Suprapubic skin (tissue), 4 donors: ENCODE data around the gene SKI. TPM values are rescaled to one million over a fixed set of nuclear protein-coding genes. Genes with fewer than 3 reads are reported as not detected.
"Not testable (repeated sequence)": the region's sequence is repeated elsewhere in the genome, so short reads cannot be mapped to it uniquely, and the experiment has no call there.

Experiments
- DNase-seq, 2 donors: peaks; one replicate each; pipeline ENCODE4 v3.0.0-alpha.2; 2019; ENCODE audit warnings: low spot score in 2 of 2
- H3K27ac ChIP-seq: fragments of 200-600 bp; sonication (generic); one replicate; pipeline ENCODE4 v1.5.1; 2019
- H3K27me3 ChIP-seq: fragments of 200-600 bp; sonication (generic); one replicate; pipeline ENCODE4 v1.5.1; 2019
- H3K36me3 ChIP-seq: fragments of 200-600 bp; sonication (generic); one replicate; pipeline ENCODE4 v1.5.1; 2019
- H3K4me1 ChIP-seq: fragments of 200-600 bp; sonication (generic); one replicate; pipeline ENCODE4 v1.5.1; 2019
- H3K4me3 ChIP-seq: fragments of 200-600 bp; sonication (generic); one replicate; pipeline ENCODE4 v1.5.1; 2019; ENCODE audit warnings: mild to moderate bottlenecking
- H3K9me3 ChIP-seq: fragments of 200-600 bp; sonication (generic); one replicate; pipeline ENCODE4 v1.5.1; 2019
- CTCF ChIP-seq, 2 donors: fragments of 200-600 bp in 1 of 2; fragments of 450-650 bp in 1 of 2; sonication (generic) in 1 of 2; IDR thresholded peaks; one replicate each; pipeline ENCODE4 v1.5.1; 2016 to 2019; ENCODE audit warnings: antibody characterized with exemption in 2 of 2, mild to moderate bottlenecking in 1 of 2, moderate library complexity in 1 of 2
- EP300 ChIP-seq: sonication (generic); formaldehyde crosslinking; IDR thresholded peaks from one replicate; pipeline ENCODE4 v1.6.1; 2017; ENCODE audit warnings: antibody characterized with exemption
- POLR2A ChIP-seq, 2 donors: fragments of 450-650 bp; IDR thresholded peaks; one replicate each; pipeline ENCODE4 v1.6.1; 2017; ENCODE audit warnings: antibody characterized with exemption in 2 of 2, mild to moderate bottlenecking in 2 of 2, moderate library complexity in 2 of 2
- POLR2AphosphoS5 ChIP-seq, 3 donors: sonication (generic); formaldehyde crosslinking; IDR thresholded peaks; one replicate each; pipeline ENCODE4 v1.6.1; 2017; ENCODE audit warnings: antibody characterized with exemption in 3 of 3
- WGBS: methylation state at CpG from one replicate; pipeline ENCODE4 v1.1.5; 2018; 5-methylcytosine and 5-hydroxymethylcytosine counted together
- total RNA-seq, 4 donors: library from RNA; depleted of rRNA; stranded (reverse); fragments of >200 nt; gene quantifications; one replicate each; pipeline ENCODE4 v1.1.0, GENCODE V29; 2016

SKI gene
- total RNA-seq, 4 donors from 2014 or later = 51.8 to 91.2 (median 68.1) TPM

GRCh38 chr1:2239384-2239985, 11.4 kb downstream of the SKI start:
- Histone ChIP-seq H3K4me1 (peaks cover 97% of the 10 kb centered on the region), H3K36me3 (no peaks in the 10 kb centered on the region), H3K9me3 (no peaks in the 10 kb centered on the region), H3K27me3 (no peaks in the 10 kb centered on the region), H3K27ac (peak overlapping the region; percentile 36), H3K4me3 (no peak overlapping the region)
- DNase-seq = peak in 1 of 2 donors; percentile 65
- WGBS = 42% methylated on average over 14 of the region's 30 CpGs
- TF ChIP-seq CTCF (IDR thresholded peaks at IDR 0.05) = no peak
- no peak for TF ChIP-seq EP300
- TF ChIP-seq POLR2AphosphoS5 (IDR thresholded peaks at IDR 0.05) = no peak
- no peak for TF ChIP-seq POLR2A (IDR thresholded peaks at IDR 0.05)

DNA sequence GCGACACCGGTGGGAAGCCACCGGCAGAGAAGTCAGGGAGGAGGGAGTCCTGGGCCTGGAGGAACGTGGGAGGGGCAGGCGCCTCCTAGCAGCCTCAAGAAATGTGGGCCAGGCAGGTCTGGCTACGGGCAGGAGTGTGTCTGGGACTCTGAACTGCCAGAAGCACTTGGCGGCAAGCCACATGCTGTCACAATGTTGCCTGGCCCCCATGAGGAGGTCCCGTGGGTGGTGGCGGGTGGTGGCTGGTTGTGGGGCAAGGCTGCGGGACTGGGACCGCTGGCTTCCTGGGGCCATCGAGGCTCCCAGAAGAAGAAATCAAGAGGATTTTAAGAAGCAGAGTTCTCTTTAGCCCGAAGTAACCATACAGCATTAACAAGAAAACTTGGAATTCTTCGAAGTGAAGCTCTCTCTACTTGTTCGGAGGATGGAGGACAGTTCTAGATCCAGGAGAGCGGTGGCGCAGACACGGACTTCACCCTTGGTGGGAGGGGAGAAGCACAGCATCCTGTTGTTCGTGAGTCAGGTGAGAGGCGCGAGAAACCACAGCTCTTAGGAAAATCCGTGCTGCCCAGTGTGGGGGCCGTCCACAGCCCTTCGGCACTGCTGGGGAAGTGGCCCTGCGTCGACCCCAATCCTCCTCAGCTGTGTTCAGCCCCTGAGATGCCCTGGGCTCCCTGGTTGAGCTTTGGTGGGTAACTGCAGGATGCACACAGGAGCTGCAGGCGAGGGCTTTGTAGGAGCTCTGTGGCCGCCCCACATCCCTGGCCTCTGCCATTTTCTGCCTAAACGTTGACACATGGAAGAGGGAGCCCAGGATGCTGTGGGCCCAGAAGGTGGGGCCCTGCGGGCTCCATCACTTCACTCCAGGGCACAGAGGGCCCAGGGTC, 12.4 kb downstream of the SKI start:
- peak in 1 of 2 donors; percentile 89 for DNase-seq
- no peak overlapping the region for H3K4me3 ChIP-seq
- 55% methylated on average over 26 of the region's 30 CpGs for WGBS
- no peak for TF ChIP-seq POLR2A (IDR thresholded peaks at IDR 0.05)
- TF ChIP-seq POLR2AphosphoS5 (IDR thresholded peaks at IDR 0.05) = no peak
- TF ChIP-seq CTCF (IDR thresholded peaks at IDR 0.05) = no peak
- TF ChIP-seq EP300 = no peak
- peak overlapping the region; percentile 36 for H3K27ac ChIP-seq
- no peaks in the 10 kb centered on the region for H3K36me3 ChIP-seq
- peaks cover 90% of the 10 kb centered on the region for H3K4me1 ChIP-seq
- H3K9me3 ChIP-seq = no peaks in the 10 kb centered on the region
- no peaks in the 10 kb centered on the region for H3K27me3 ChIP-seq

DNA sequence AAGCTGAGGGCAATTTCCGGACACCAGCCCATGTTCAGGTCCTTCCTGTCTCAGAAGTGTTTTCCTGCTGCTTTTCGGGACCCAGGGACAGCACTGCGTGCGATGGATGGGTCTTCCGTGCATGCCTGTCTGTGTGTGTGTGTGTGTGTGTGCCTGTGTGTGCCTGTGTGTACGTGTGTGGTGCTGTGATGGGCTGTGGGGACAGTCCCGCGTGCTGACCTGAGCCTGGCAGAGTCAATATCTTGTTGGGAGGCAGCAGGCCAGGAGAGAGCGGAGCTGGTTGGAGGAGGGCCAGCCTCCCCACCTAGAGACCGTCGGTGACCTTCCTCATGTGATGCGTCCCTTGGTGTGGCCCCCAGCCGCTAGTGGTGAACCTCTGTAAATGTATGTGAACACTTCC, 13.7 kb downstream of the SKI start:
- no peaks in the 10 kb centered on the region for H3K9me3 ChIP-seq
- H3K27me3 ChIP-seq = no peaks in the 10 kb centered on the region
- H3K4me3 ChIP-seq = no peak overlapping the region
- peak overlapping the region; percentile 2 for H3K27ac ChIP-seq
- 84% methylated on average over 12 of the region's 13 CpGs for WGBS
- DNase-seq = no peak
- H3K36me3 ChIP-seq = no peaks in the 10 kb centered on the region
- H3K4me1 ChIP-seq = peaks cover 88% of the 10 kb centered on the region
- TF ChIP-seq POLR2AphosphoS5 (IDR thresholded peaks at IDR 0.05) (no peak), POLR2A (IDR thresholded peaks at IDR 0.05) (no peak)

GRCh38 chr1:2242814-2243725, 15.0 kb downstream of the SKI start:
- no peak overlapping the region for H3K27ac ChIP-seq
- H3K36me3 ChIP-seq = no peaks in the 10 kb centered on the region
- H3K4me3 ChIP-seq = no peak overlapping the region
- no peaks in the 10 kb centered on the region for H3K9me3 ChIP-seq
- DNase-seq = no peak
- no peaks in the 10 kb centered on the region for H3K27me3 ChIP-seq
- TF ChIP-seq EP300 (no peak), CTCF (IDR thresholded peaks at IDR 0.05) (no peak), POLR2A (IDR thresholded peaks at IDR 0.05) (no peak), POLR2AphosphoS5 (IDR thresholded peaks at IDR 0.05) (no peak)
- 62% methylated on average over 25 of the region's 33 CpGs for WGBS
- peaks cover 88% of the 10 kb centered on the region for H3K4me1 ChIP-seq

DNA sequence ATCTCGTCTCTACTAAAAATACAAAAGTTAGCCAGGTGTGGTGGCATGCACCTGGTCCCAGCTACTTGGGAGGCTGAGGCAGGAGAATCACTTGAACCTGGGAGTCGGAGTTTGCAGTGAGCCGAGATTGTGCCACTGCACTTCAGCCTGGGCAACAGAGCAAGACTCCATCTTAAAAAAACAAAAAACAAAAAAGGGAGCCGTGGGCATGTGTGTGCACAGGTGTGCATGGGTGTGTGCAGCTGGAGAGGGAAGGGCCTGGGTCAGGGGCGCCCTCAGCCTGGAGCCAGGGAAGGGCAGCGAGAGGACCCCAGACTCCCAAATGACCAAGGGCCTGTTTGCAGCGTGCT, 18.9 kb downstream of the SKI start:
- not testable (repeated sequence) for DNase-seq, H3K9me3 ChIP-seq, H3K27ac ChIP-seq, H3K4me3 ChIP-seq, H3K36me3 ChIP-seq, H3K27me3 ChIP-seq
- WGBS = 86% methylated on average over 7 of the region's 7 CpGs
- H3K4me1 ChIP-seq = peaks cover 88% of the 10 kb centered on the region

DNA sequence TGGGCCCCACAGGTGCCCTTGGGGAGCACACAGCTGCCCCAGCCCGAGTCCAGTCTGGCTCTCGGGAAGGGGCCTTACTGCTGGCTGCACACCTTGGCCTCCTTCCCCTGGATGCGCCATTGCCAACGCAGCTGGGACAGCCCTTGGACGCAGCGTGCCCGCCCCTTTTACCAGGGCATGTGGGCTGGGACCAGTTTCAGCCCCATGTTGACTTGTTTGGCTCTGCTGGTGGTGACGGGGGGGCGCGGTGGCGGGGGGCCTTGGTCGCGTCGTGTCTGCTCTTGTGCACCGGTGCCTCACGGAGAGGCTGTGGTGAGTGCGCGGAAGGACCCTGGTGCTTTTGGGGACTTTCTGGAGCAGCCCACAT, 19.6 kb downstream of the SKI start:
- no CpG with 5 or more reads among the region's 18 CpGs for WGBS
- no peak overlapping the region for H3K4me3 ChIP-seq
- peaks cover 88% of the 10 kb centered on the region for H3K4me1 ChIP-seq
- H3K27me3 ChIP-seq = no peaks in the 10 kb centered on the region
- no peaks in the 10 kb centered on the region for H3K9me3 ChIP-seq
- no peak for TF ChIP-seq CTCF (IDR thresholded peaks at IDR 0.05)
- no peak for TF ChIP-seq EP300
- no peak for TF ChIP-seq POLR2AphosphoS5 (IDR thresholded peaks at IDR 0.05)
- no peak for DNase-seq
- H3K27ac ChIP-seq = peak overlapping the region; percentile 18
- H3K36me3 ChIP-seq = no peaks in the 10 kb centered on the region
